Fibroblast of lung (primary cell): ENCODE results near the gene NAA38.

Source experiments
- EZH2 ChIP-seq: IDR thresholded peaks from 2 replicates; pipeline ENCODE4 v1.5.1; 2012; ENCODE audit warnings: low read length, control low read depth, mild to moderate bottlenecking; ENCODE audit errors: missing control alignments
- TF ChIP-seq, protein P1 (sequence below), 2 donors: IDR thresholded peaks in 1 of 2; conservative IDR thresholded peaks in 1 of 2; 1 replicate in 1 of 2; 2 replicates in 1 of 2; pipeline ENCODE4 v1.5.1; 2011 to 2012; ENCODE audit warnings: low read length in 2 of 2, control low read depth in 1 of 2, inconsistent platforms in 1 of 2, low read depth in 1 of 2, mild to moderate bottlenecking in 1 of 2

DNA sequence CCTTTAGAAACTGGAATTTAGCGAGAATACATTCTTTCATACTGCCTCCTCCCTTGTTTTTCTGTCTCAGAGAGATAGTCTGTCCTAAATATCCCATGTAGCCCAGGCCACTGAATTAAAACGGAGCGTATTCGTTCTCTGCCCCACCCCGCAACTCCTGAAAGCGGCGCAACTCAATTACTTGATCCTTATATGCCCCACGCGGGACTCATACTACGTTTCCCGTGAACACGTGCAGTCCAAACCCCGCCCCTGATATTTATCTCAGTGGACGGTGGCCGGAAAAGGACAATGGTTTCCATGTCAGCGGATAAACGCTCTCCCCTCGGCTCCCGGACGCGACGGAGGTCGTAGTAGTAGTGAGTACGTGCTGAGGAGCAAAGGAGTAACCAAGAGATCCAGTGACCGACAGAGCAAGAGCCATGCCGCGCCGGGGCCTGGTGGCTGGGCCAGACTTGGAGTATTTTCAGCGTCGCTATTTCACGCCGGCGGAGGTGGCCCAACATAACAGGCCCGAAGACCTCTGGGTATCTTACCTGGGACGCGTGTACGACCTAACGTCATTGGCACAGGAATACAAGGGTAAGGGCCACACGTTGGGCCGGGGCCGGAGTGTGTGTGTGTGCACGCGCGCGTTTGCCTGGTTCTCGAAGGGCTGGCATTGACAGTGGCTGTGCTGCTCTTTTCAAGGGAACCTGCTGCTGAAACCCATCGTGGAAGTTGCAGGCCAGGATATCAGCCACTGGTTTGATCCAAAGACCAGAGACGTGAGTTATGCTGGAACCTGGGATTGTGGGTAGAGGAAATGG, 558 bp upstream of the NAA38 start, which contains the start of gene CYB5D1:
- TF ChIP-seq, protein P1, sequence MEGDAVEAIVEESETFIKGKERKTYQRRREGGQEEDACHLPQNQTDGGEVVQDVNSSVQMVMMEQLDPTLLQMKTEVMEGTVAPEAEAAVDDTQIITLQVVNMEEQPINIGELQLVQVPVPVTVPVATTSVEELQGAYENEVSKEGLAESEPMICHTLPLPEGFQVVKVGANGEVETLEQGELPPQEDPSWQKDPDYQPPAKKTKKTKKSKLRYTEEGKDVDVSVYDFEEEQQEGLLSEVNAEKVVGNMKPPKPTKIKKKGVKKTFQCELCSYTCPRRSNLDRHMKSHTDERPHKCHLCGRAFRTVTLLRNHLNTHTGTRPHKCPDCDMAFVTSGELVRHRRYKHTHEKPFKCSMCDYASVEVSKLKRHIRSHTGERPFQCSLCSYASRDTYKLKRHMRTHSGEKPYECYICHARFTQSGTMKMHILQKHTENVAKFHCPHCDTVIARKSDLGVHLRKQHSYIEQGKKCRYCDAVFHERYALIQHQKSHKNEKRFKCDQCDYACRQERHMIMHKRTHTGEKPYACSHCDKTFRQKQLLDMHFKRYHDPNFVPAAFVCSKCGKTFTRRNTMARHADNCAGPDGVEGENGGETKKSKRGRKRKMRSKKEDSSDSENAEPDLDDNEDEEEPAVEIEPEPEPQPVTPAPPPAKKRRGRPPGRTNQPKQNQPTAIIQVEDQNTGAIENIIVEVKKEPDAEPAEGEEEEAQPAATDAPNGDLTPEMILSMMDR (conservative IDR thresholded peaks at IDR 0.05 in 1 of 2, IDR thresholded peaks at IDR 0.05 in 1 of 2; ENCODE audit: low read depth in 1 of 2, low read length in 2 of 2) = no peak
- TF ChIP-seq EZH2 = no peak
